Measurements from ENCODE around the gene DNAAF5.
"Not testable (repeated sequence)": the region's sequence is repeated elsewhere in the genome, so short reads cannot be mapped to it uniquely, and the experiment has no call there.

Gene DNAAF5

GRCh38 chr7:785416-785815, 58.9 kb downstream of the DNAAF5 start:
- TF ChIP-seq CTCF (IDR thresholded peaks at IDR 0.05) (no peak), ZFX (IDR thresholded peaks at IDR 0.05; ENCODE audit: borderline replicate concordance) (no peak)
- peak overlapping the region; percentile 15; the same call in 1 of the 2 replicates for H3K27ac ChIP-seq

- TF ChIP-seq ZFX (IDR thresholded peaks at IDR 0.05; ENCODE audit: borderline replicate concordance) (no peak), CTCF (IDR thresholded peaks at IDR 0.05) (peak; percentile 94)
Measured at GRCh38 chr7:786472-787255, 60.2 kb downstream of the DNAAF5 start.

GRCh38 chr7:787332-788240, 61.1 kb downstream of the DNAAF5 start:
- no peak overlapping the region for H3K27ac ChIP-seq
- TF ChIP-seq ZFX (IDR thresholded peaks at IDR 0.05; ENCODE audit: borderline replicate concordance): no peak
- 0 out of 2 replicates have a peak, but pooled peaks have one; percentile 4 for TF ChIP-seq CTCF (IDR thresholded peaks at IDR 0.05)

More at GRCh38 chr7:786472-787255, 60.2 kb downstream of the DNAAF5 start:
- no peak overlapping the region; the same call in 1 of the 2 replicates for H3K27ac ChIP-seq

- TF ChIP-seq CTCF (IDR thresholded peaks at IDR 0.05) (no peak), ZFX (IDR thresholded peaks at IDR 0.05; ENCODE audit: borderline replicate concordance) (no peak)
- H3K27ac ChIP-seq: no peak overlapping the region
Measured at GRCh38 chr7:791519-791918, 65.0 kb downstream of the DNAAF5 start.

- TF ChIP-seq ZFX (IDR thresholded peaks at IDR 0.05; ENCODE audit: borderline replicate concordance) (no peak), CTCF (IDR thresholded peaks at IDR 0.05) (no peak)
- H3K27ac ChIP-seq: no peak overlapping the region
Measured at GRCh38 chr7:794207-794606, 67.7 kb downstream of the DNAAF5 start.

GRCh38 chr7:794671-795329, 68.3 kb downstream of the DNAAF5 start:
- TF ChIP-seq ZFX (IDR thresholded peaks at IDR 0.05; ENCODE audit: borderline replicate concordance) (no peak), CTCF (IDR thresholded peaks at IDR 0.05) (no peak)
- H3K27ac ChIP-seq: no peak overlapping the region

- H3K27ac ChIP-seq: not testable (repeated sequence)
Measured at GRCh38 chr7:796434-797169, 70.1 kb downstream of the DNAAF5 start.
